HL-60 (cell line): Measurements from ENCODE around the gene IRF6.

Experiments
- DNase-seq, 2 experiments: peaks; one replicate each; pipeline ENCODE4 v3.0.0-alpha.2; 2010 to 2020; ENCODE audit warnings: low read depth in 1 of 2, low spot score in 1 of 2
- H3K27ac ChIP-seq: fragments of 250-450 bp; sonication (Bioruptor Pico); replicated peaks from 2 replicates; pipeline ENCODE4 v1.5.1; 2020; ENCODE audit warnings: mild to moderate bottlenecking, moderate library complexity
- H3K27me3 ChIP-seq: fragments of 250-450 bp; sonication (Bioruptor Pico); 2 replicates; pipeline ENCODE4 v1.5.1; 2021; ENCODE audit warnings: mild to moderate bottlenecking, moderate library complexity; ENCODE audit not compliant: insufficient read depth, poor library complexity, severe bottlenecking
- H3K4me3 ChIP-seq: replicated peaks from 2 replicates; pipeline ENCODE4 v1.5.1; 2011; ENCODE audit warnings: mild to moderate bottlenecking, control low read depth, low read length; ENCODE audit not compliant: insufficient read depth
- CTCF ChIP-seq: IDR thresholded peaks from one replicate; pipeline ENCODE4 v1.5.1; 2011; ENCODE audit warnings: low read length, control low read depth, inconsistent platforms; ENCODE audit not compliant: insufficient read depth
- GABPA ChIP-seq: IDR thresholded peaks from 2 replicates; pipeline ENCODE4 v1.6.1; 2012; ENCODE audit warnings: low read depth
- POLR2AphosphoS5 ChIP-seq: IDR thresholded peaks from 2 replicates; pipeline ENCODE4 v1.6.1; 2012; ENCODE audit warnings: low read depth
- REST ChIP-seq: IDR thresholded peaks from 2 replicates; pipeline ENCODE4 v1.6.1; 2012; ENCODE audit warnings: low read depth; ENCODE audit not compliant: insufficient replicate concordance
- SPI1 ChIP-seq: IDR thresholded peaks from 2 replicates; pipeline ENCODE4 v1.6.1; 2012; ENCODE audit warnings: low read depth, mild to moderate bottlenecking, borderline replicate concordance

Gene IRF6

GRCh38 chr1:209787551-209787950 lies 18.4 kb downstream of the IRF6 start:
- no peak overlapping the region for H3K4me3 ChIP-seq
- no peaks in the 10 kb centered on the region for H3K27me3 ChIP-seq
- no peak overlapping the region for H3K27ac ChIP-seq
- TF ChIP-seq CTCF (no peak), REST (no peak), GABPA (no peak), SPI1 (no peak), POLR2AphosphoS5 (no peak)
- DNase-seq: no peak

- H3K27ac ChIP-seq: no peak overlapping the region
- H3K27me3 ChIP-seq: no peaks in the 10 kb centered on the region
- DNase-seq: no peak
- no peak overlapping the region for H3K4me3 ChIP-seq
- TF ChIP-seq CTCF: no peak
- TF ChIP-seq REST: no peak
- TF ChIP-seq POLR2AphosphoS5: no peak
- no peak for TF ChIP-seq SPI1
- no peak for TF ChIP-seq GABPA
Observed at GRCh38 chr1:209786146-209786545, 19.8 kb downstream of the IRF6 start.

- H3K27ac ChIP-seq: peak overlapping the region; percentile 77
Observed at GRCh38 chr1:209785592-209785991, 20.4 kb downstream of the IRF6 start.

More at GRCh38 chr1:209785592-209785991, 20.4 kb downstream of the IRF6 start:
- Histone ChIP-seq H3K4me3 (no peak overlapping the region), H3K27me3 (no peaks in the 10 kb centered on the region)
- TF ChIP-seq SPI1: no peak
- TF ChIP-seq CTCF: no peak
- no peak for TF ChIP-seq POLR2AphosphoS5
- TF ChIP-seq GABPA: no peak
- TF ChIP-seq REST: no peak
- no peak for DNase-seq
